Measurements from ENCODE around the gene TP53AIP1.

The TP53AIP1 gene

DNA sequence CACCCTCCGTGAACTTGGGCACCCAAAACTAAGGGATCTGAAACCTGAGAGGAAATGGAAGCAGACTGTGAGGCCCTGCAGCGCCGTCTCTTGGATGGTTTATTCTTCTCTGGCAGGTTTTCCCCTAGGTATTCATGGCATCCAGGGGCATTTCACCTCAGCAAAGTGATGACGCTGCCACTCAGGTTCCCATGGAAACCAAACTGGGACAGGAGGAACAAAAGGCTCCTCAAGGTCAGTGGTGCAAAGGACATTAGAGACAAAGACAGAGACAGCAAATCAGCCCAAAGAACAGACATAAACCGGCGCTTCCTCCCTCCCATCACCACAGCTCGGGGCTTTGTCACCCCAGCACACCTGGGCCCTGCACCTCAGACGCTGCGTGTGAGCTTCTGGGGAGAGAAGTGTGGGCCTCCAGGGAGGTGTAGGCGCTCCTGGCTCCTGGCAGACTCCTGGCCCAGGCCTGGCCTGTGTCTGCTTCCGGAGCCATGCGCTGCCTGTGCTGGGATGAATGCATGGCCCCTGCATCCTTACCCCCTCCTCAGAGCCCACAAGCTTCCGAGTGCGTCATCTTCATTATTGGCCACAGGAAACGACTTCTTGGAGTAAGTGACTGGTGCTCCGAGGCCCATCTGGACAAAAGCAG is 5.9 kb downstream of the TP53AIP1 start:
- TF ChIP-seq FOXA1 (IDR thresholded peaks at IDR 0.05) = no peak
- TF ChIP-seq ZNF384 (IDR thresholded peaks at IDR 0.05) = no peak
- TF ChIP-seq TARDBP (IDR thresholded peaks at IDR 0.05) = no peak
- TF ChIP-seq HDGF (IDR thresholded peaks at IDR 0.05; ENCODE audit: borderline replicate concordance) = no peak
- TF ChIP-seq LEF1 (IDR thresholded peaks at IDR 0.05; ENCODE audit: borderline replicate concordance) = no peak
- no peak for TF ChIP-seq CTBP1 (IDR thresholded peaks at IDR 0.05; ENCODE audit: borderline replicate concordance)
- POLR2A ChIA-PET = no interaction called here
- DNase-seq (ENCODE audit: extremely low spot score) = no peak
- CTCF ChIA-PET = interaction anchor here (1.0 kb wide), 1 partner anchor 52 kb away, joined by 3 read pairs; no protein-coding TSS in a partner anchor

- DNase-seq (ENCODE audit: extremely low spot score) = no peak
- CTCF ChIA-PET = no interaction called here
- POLR2A ChIA-PET = no interaction called here
- no peak for TF ChIP-seq BHLHE40 (IDR thresholded peaks at IDR 0.05; ENCODE audit: borderline replicate concordance)
- no peak for TF ChIP-seq ARNT (IDR thresholded peaks at IDR 0.05)
- no peak for TF ChIP-seq FOXK2 (IDR thresholded peaks at IDR 0.05)
- no peak for TF ChIP-seq NFRKB (IDR thresholded peaks at IDR 0.05)
- TF ChIP-seq SP1 (IDR thresholded peaks at IDR 0.05) = no peak
- TF ChIP-seq, protein P1, sequence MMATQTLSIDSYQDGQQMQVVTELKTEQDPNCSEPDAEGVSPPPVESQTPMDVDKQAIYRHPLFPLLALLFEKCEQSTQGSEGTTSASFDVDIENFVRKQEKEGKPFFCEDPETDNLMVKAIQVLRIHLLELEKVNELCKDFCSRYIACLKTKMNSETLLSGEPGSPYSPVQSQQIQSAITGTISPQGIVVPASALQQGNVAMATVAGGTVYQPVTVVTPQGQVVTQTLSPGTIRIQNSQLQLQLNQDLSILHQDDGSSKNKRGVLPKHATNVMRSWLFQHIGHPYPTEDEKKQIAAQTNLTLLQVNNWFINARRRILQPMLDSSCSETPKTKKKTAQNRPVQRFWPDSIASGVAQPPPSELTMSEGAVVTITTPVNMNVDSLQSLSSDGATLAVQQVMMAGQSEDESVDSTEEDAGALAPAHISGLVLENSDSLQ (IDR thresholded peaks at IDR 0.05) = no peak
- TF ChIP-seq ELF4 (IDR thresholded peaks at IDR 0.05) = no peak
- no peak for TF ChIP-seq CTBP1 (IDR thresholded peaks at IDR 0.05; ENCODE audit: borderline replicate concordance)
- TF ChIP-seq LEF1 (IDR thresholded peaks at IDR 0.05; ENCODE audit: borderline replicate concordance) = no peak
- TF ChIP-seq L3MBTL2 (conservative IDR thresholded peaks at IDR 0.05) = no peak
- TF ChIP-seq HDGF (IDR thresholded peaks at IDR 0.05; ENCODE audit: borderline replicate concordance) = no peak
- no peak for TF ChIP-seq ZNF384 (IDR thresholded peaks at IDR 0.05)
- TF ChIP-seq FOXM1 (IDR thresholded peaks at IDR 0.05; ENCODE audit: borderline replicate concordance) = no peak
- TF ChIP-seq SUZ12 (IDR thresholded peaks at IDR 0.05) = no peak
- no peak for TF ChIP-seq FOXA1 (IDR thresholded peaks at IDR 0.05)
- no peak for TF ChIP-seq TARDBP (IDR thresholded peaks at IDR 0.05)
Observed at GRCh38 chr11:128934926-128935325, 7.7 kb downstream of the TP53AIP1 start.

- ChIA-PET POLR2A (no interaction called here), CTCF (no interaction called here)
- TF ChIP-seq LEF1 (IDR thresholded peaks at IDR 0.05; ENCODE audit: borderline replicate concordance) = no peak
- no peak for TF ChIP-seq FOXM1 (IDR thresholded peaks at IDR 0.05; ENCODE audit: borderline replicate concordance)
- no peak for DNase-seq (ENCODE audit: extremely low spot score)
Observed at GRCh38 chr11:128934351-128934750, 8.3 kb downstream of the TP53AIP1 start.

- CTCF ChIA-PET = interaction anchor here (0.6 kb wide), 1 partner anchor 342 kb away, joined by 3 read pairs; no protein-coding TSS in a partner anchor
- no peak for TF ChIP-seq SP1 (IDR thresholded peaks at IDR 0.05)
- TF ChIP-seq FOXM1 (IDR thresholded peaks at IDR 0.05; ENCODE audit: borderline replicate concordance) = no peak
- no peak for TF ChIP-seq L3MBTL2 (conservative IDR thresholded peaks at IDR 0.05)
- TF ChIP-seq FOXK2 (IDR thresholded peaks at IDR 0.05) = no peak
- no peak for TF ChIP-seq FOXA1 (IDR thresholded peaks at IDR 0.05)
- TF ChIP-seq HDGF (IDR thresholded peaks at IDR 0.05; ENCODE audit: borderline replicate concordance) = no peak
- no peak for TF ChIP-seq BHLHE40 (IDR thresholded peaks at IDR 0.05; ENCODE audit: borderline replicate concordance)
- TF ChIP-seq NFRKB (IDR thresholded peaks at IDR 0.05) = no peak
- TF ChIP-seq, protein P1 (IDR thresholded peaks at IDR 0.05) = no peak
- TF ChIP-seq ARNT (IDR thresholded peaks at IDR 0.05) = no peak
- no peak for TF ChIP-seq CTBP1 (IDR thresholded peaks at IDR 0.05; ENCODE audit: borderline replicate concordance)
- TF ChIP-seq ELF4 (IDR thresholded peaks at IDR 0.05) = no peak
- no peak for TF ChIP-seq ZNF384 (IDR thresholded peaks at IDR 0.05)
- no peak for TF ChIP-seq SUZ12 (IDR thresholded peaks at IDR 0.05)
- TF ChIP-seq TARDBP (IDR thresholded peaks at IDR 0.05) = no peak
- no peak for TF ChIP-seq LEF1 (IDR thresholded peaks at IDR 0.05; ENCODE audit: borderline replicate concordance)
- POLR2A ChIA-PET = no interaction called here
- DNase-seq (ENCODE audit: extremely low spot score) = no peak
Observed at GRCh38 chr11:128933481-128934178, 9.0 kb downstream of the TP53AIP1 start.

- no peak for DNase-seq (ENCODE audit: extremely low spot score)
- ChIA-PET CTCF (interaction anchor here (0.9 kb wide), 1 partner anchor 27 kb away, joined by 3 read pairs; no protein-coding TSS in a partner anchor), POLR2A (no interaction called here)
- no peak for TF ChIP-seq FOXK2 (IDR thresholded peaks at IDR 0.05)
- no peak for TF ChIP-seq CTBP1 (IDR thresholded peaks at IDR 0.05; ENCODE audit: borderline replicate concordance)
- TF ChIP-seq NFRKB (IDR thresholded peaks at IDR 0.05) = no peak
- no peak for TF ChIP-seq L3MBTL2 (conservative IDR thresholded peaks at IDR 0.05)
Observed at GRCh38 chr11:128931668-128932067, 11.0 kb downstream of the TP53AIP1 start.

- DNase-seq (ENCODE audit: extremely low spot score) = no peak
- CTCF ChIA-PET = interaction anchor here (0.9 kb wide), 1 partner anchor 26 kb away, joined by 3 read pairs; no protein-coding TSS in a partner anchor
- POLR2A ChIA-PET = no interaction called here
Observed at GRCh38 chr11:128931066-128931465, 11.6 kb downstream of the TP53AIP1 start.

More at GRCh38 chr11:128931066-128931465, 11.6 kb downstream of the TP53AIP1 start:
- TF ChIP-seq FOXM1 (IDR thresholded peaks at IDR 0.05; ENCODE audit: borderline replicate concordance) = no peak
- no peak for TF ChIP-seq SP1 (IDR thresholded peaks at IDR 0.05)
- no peak for TF ChIP-seq L3MBTL2 (conservative IDR thresholded peaks at IDR 0.05)
- TF ChIP-seq NFRKB (IDR thresholded peaks at IDR 0.05) = no peak
- TF ChIP-seq ELF4 (IDR thresholded peaks at IDR 0.05) = no peak
- no peak for TF ChIP-seq BHLHE40 (IDR thresholded peaks at IDR 0.05; ENCODE audit: borderline replicate concordance)
- TF ChIP-seq TARDBP (IDR thresholded peaks at IDR 0.05) = no peak
- no peak for TF ChIP-seq ZNF384 (IDR thresholded peaks at IDR 0.05)
- TF ChIP-seq LEF1 (IDR thresholded peaks at IDR 0.05; ENCODE audit: borderline replicate concordance) = no peak

All from HEK293T (cell line).